Head of caudate nucleus (tissue), 42 donors: ENCODE data around the gene NCOR2.

Experiments used
- DNase-seq, 42 donors: peaks; one replicate each; pipeline versions ENCODE4 v3.0.0 to v3.0.0-alpha.2; 2020 to 2021; ENCODE audit warnings: mixed read lengths in 7 of 42
- intact Hi-C: fragments of 100-400 bp; cut with DNase I; formaldehyde crosslinking; loops from one replicate; pipeline ENCODE4 v1.15.0; 2022

NCOR2 gene

GRCh38 chr12:124566997-124567672 is at the start of gene NCOR2:
NCOR2 (minus strand) TSS chr12:124567612; CDS start chr12:124495251, 72,361 bp downstream.
- intact Hi-C loops, result loop anchor here (2.0 to 5.0 kb wide), 4 partner anchors 48 to 200 kb away; no protein-coding TSS in a partner anchor
- peak in 13 of 42 donors; percentile 22 to 67 (median 43) for DNase-seq

GRCh38 chr12:124616394-124617221 is 49.2 kb upstream of the NCOR2 start:
- intact Hi-C loops, result no loop called here
- DNase-seq, result no peak

GRCh38 chr12:124614512-124615292 is 47.3 kb upstream of the NCOR2 start:
- intact Hi-C loops, result no loop called here
- no peak for DNase-seq

GRCh38 chr12:124613151-124613585 is 45.8 kb upstream of the NCOR2 start:
- intact Hi-C loops, result no loop called here
- DNase-seq, result no peak

- intact Hi-C loops, result no loop called here
Observed at GRCh38 chr12:124612410-124612680, 44.9 kb upstream of the NCOR2 start.

GRCh38 chr12:124611559-124612409 is 44.4 kb upstream of the NCOR2 start:
- DNase-seq, result no peak
- intact Hi-C loops, result no loop called here

More at GRCh38 chr12:124612410-124612680, 44.9 kb upstream of the NCOR2 start:
- no peak for DNase-seq

GRCh38 chr12:124610629-124611558 is 43.5 kb upstream of the NCOR2 start:
- DNase-seq, result no peak
- intact Hi-C loops, result no loop called here

- DNase-seq, result no peak
- intact Hi-C loops, result no loop called here
Observed at GRCh38 chr12:124610021-124610612, 42.7 kb upstream of the NCOR2 start.

- intact Hi-C loops, result no loop called here
- peak in 3 of 42 donors; percentile 19 to 32 (median 29) for DNase-seq
Observed at GRCh38 chr12:124609041-124609989, 41.9 kb upstream of the NCOR2 start.

- DNase-seq, result no peak
- intact Hi-C loops, result no loop called here
Observed at GRCh38 chr12:124608450-124608870, 41.0 kb upstream of the NCOR2 start.

GRCh38 chr12:124607681-124608425 is 40.4 kb upstream of the NCOR2 start:
- DNase-seq, result no peak
- intact Hi-C loops, result no loop called here

GRCh38 chr12:124605883-124606774 is 38.7 kb upstream of the NCOR2 start:
- DNase-seq, result no peak
- intact Hi-C loops, result no loop called here

GRCh38 chr12:124605150-124605882 is 37.9 kb upstream of the NCOR2 start:
- DNase-seq, result no peak

GRCh38 chr12:124604264-124604680 is 36.9 kb upstream of the NCOR2 start:
- intact Hi-C loops, result no loop called here
- DNase-seq, result no peak

More at GRCh38 chr12:124605150-124605882, 37.9 kb upstream of the NCOR2 start:
- intact Hi-C loops, result no loop called here
